K562 (cell line): ENCODE results near the gene PRMT7. TPM values are rescaled to one million over a fixed set of nuclear protein-coding genes. Genes with fewer than 3 reads are reported as not detected.

ENCODE experiments used
- ASH1L ChIP-seq: fragments of 450-650 bp; IDR thresholded peaks from 2 replicates; pipeline ENCODE4 v1.6.1; 2018; ENCODE audit warnings: borderline replicate concordance, mild to moderate bottlenecking, low read depth; ENCODE audit not compliant: partially characterized antibody
- CHD1 ChIP-seq: fragments of 200-600 bp; sonication (generic); IDR thresholded peaks from one replicate; pipeline ENCODE4 v1.6.1; 2012; ENCODE audit warnings: mild to moderate bottlenecking, moderate library complexity, low read length, inconsistent platforms
- MCM5 ChIP-seq: fragments of 450-650 bp; IDR thresholded peaks from 2 replicates; pipeline ENCODE4 v1.6.1; 2016; ENCODE audit warnings: low read depth
- RBM22 ChIP-seq: fragments of 200-400 bp; formaldehyde crosslinking; IDR thresholded peaks from 2 replicates; pipeline ENCODE4 v1.6.1; 2018; ENCODE audit warnings: low read length, low read depth; ENCODE audit not compliant: poor library complexity, severe bottlenecking
- TAF1 ChIP-seq: IDR thresholded peaks from 2 replicates; pipeline ENCODE4 v1.6.1; 2011; ENCODE audit warnings: mild to moderate bottlenecking, low read length, moderate library complexity; ENCODE audit not compliant: insufficient read depth, control insufficient read depth, severe bottlenecking; ENCODE audit errors: extremely low read depth
- TRIM24 ChIP-seq, 2 experiments: fragments of 450-650 bp; IDR thresholded peaks; 2 replicates each; pipeline ENCODE4 v1.6.1; 2016
- ZFPM2 ChIP-seq: fragments of 250-450 bp; sonication (Bioruptor Pico); IDR thresholded peaks from 2 replicates; pipeline ENCODE4 v1.5.1; 2022; ENCODE audit warnings: mild to moderate bottlenecking
- ZKSCAN3 ChIP-seq: fragments of 250-450 bp; sonication (Bioruptor Pico); IDR thresholded peaks from 2 replicates; pipeline ENCODE4 v1.4.0; 2020
- ZNF583 ChIP-seq: fragments of 250-450 bp; sonication (Bioruptor Pico); IDR thresholded peaks from 2 replicates; pipeline ENCODE4 v1.4.0; 2020
- ZNF584 ChIP-seq: fragments of 200-800 bp; sonication (Bioruptor generic); IDR thresholded peaks from 2 replicates; pipeline ENCODE4 v1.6.1; 2016; ENCODE audit warnings: low read depth, mild to moderate bottlenecking, missing genetic modification characterization, missing compliant biosample characterization
- ZNF644 ChIP-seq: fragments of 200-800 bp; sonication (Bioruptor generic); IDR thresholded peaks from 2 replicates; pipeline ENCODE4 v1.6.1; 2016; ENCODE audit warnings: low read depth, missing genetic modification characterization, missing compliant biosample characterization
- ZNF696 ChIP-seq: fragments of 250-450 bp; sonication (Bioruptor Pico); conservative IDR thresholded peaks from 2 replicates; pipeline ENCODE4 v1.4.0; 2020; ENCODE audit warnings: mild to moderate bottlenecking, moderate library complexity
- ZNF766 ChIP-seq: fragments of 200-800 bp; sonication (Bioruptor generic); conservative IDR thresholded peaks from 2 replicates; pipeline ENCODE4 v1.6.1; 2016; ENCODE audit warnings: missing genetic modification characterization, missing compliant biosample characterization
- polyA plus RNA-seq, 8 experiments: library from polyadenylated mRNA; depleted of rRNA in 4 of 8; stranded (reverse) in 5 of 8; unstranded in 3 of 8; fragments of >200 nt; fragmentation: Nextera tagmentation in 2 of 8; fragmentation: Illumina TruSeq in 1 of 8; extraction: Ambion mirVana in 2 of 8; extraction: Trizol in 1 of 8; gene quantifications; 2 replicates each; pipeline versions ENCODE4 v1.2.1 to v1.2.3, GENCODE V29; 2011 to 2014; ENCODE audit warnings: inconsistent platforms in 1 of 8, missing spikeins in 1 of 8
- total RNA-seq, 7 experiments: library from RNA; depleted of rRNA in 6 of 7; stranded (reverse); fragments of >200 nt in 6 of 7; fragmentation: Illumina TruSeq in 2 of 7; extraction: Trizol in 2 of 7; gene quantifications; 2 replicates each; pipeline versions ENCODE4 v1.2.1 to v1.2.3, GENCODE V29; 2011 to 2021; ENCODE audit warnings: low replicate concordance in 1 of 7
- TF ChIP-seq, protein P1 (sequence below): fragments of 450-650 bp; formaldehyde crosslinking; IDR thresholded peaks from 2 replicates; pipeline ENCODE4 v1.4.0; 2020; ENCODE audit warnings: mild to moderate bottlenecking, moderate library complexity
- TF ChIP-seq, protein P2 (sequence below): fragments of 250-450 bp; sonication (Bioruptor Pico); IDR thresholded peaks from 2 replicates; pipeline ENCODE4 v1.8.0; 2022; ENCODE audit warnings: moderate library complexity, mild to moderate bottlenecking, inconsistent platforms
- TF ChIP-seq, protein P3 (sequence below), 2 experiments: fragments of 450-650 bp; conservative IDR thresholded peaks; 2 replicates each; pipeline ENCODE4 v1.6.1; 2017; ENCODE audit warnings: mild to moderate bottlenecking in 2 of 2, moderate library complexity in 2 of 2
- TF ChIP-seq, protein P4 (sequence below): fragments of 200-800 bp; sonication (Bioruptor generic); IDR thresholded peaks from 2 replicates; pipeline ENCODE4 v1.6.1; 2017; ENCODE audit warnings: missing genetic modification characterization, missing compliant biosample characterization
- TF ChIP-seq, protein P5 (sequence below): fragments of 450-650 bp; formaldehyde crosslinking; conservative IDR thresholded peaks from 2 replicates; pipeline ENCODE4 v1.4.0; 2022; ENCODE audit warnings: mild to moderate bottlenecking, missing genetic modification characterization

The PRMT7 gene
- total and polyA plus RNA-seq, 9 of the 15 experiments (the other 6 are each of a cell fraction or from before 2014, with no cell fraction given) = 6.4 to 88.8 (median 73.1) TPM

DNA sequence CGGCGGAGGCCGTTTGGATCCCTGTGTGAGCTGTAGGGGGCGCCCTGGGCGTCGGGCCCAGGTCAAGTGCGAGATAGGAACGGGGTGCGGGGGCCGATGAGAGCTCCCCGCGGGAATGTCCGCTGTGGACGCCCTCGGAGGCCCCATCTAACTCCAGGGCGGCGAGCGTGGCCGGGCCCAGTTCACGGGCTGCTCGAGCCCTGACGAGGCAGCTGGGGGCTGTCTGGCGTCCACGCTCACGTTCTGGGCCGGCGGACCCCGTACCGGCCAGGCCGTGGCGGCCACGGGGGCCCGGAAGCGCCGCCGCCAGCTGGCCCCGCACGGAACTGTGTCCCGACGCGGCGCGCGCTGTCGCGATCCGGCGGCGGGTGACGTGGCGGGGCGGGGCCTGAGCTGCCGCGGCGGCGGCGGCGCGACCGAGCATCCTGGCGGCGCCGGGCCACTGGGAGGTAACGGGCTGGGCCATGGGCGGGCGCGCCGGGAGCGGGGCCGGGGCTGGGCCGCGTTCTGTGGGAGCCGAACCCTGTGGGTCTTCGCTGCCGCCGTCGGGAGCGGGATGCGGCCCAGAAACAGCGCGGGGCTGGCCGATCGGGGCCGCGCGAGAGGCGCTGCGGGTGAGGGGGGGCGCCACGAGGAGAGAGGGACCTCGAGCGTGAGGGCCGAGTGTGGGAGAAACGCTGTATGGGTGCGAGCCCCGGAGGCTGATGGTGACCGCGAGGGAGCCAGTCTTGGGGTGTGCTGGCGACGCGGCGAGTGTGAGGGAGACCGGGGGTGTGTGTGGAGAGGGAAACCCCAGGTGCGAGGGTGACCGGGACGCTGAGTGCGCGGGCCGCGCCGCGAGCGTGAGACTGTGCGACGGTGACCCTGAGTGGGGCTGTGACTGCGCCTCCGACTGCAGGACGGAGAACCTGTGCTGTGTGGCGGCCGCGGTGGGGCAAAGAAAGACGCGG lies 46.4 kb upstream of the PRMT7 start, which contains the start of gene SLC7A6 (continued):
- TF ChIP-seq, protein P1, sequence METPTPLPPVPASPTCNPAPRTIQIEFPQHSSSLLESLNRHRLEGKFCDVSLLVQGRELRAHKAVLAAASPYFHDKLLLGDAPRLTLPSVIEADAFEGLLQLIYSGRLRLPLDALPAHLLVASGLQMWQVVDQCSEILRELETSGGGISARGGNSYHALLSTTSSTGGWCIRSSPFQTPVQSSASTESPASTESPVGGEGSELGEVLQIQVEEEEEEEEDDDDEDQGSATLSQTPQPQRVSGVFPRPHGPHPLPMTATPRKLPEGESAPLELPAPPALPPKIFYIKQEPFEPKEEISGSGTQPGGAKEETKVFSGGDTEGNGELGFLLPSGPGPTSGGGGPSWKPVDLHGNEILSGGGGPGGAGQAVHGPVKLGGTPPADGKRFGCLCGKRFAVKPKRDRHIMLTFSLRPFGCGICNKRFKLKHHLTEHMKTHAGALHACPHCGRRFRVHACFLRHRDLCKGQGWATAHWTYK (CRISPR knock-in tag) = no peak
- TF ChIP-seq, protein P2, sequence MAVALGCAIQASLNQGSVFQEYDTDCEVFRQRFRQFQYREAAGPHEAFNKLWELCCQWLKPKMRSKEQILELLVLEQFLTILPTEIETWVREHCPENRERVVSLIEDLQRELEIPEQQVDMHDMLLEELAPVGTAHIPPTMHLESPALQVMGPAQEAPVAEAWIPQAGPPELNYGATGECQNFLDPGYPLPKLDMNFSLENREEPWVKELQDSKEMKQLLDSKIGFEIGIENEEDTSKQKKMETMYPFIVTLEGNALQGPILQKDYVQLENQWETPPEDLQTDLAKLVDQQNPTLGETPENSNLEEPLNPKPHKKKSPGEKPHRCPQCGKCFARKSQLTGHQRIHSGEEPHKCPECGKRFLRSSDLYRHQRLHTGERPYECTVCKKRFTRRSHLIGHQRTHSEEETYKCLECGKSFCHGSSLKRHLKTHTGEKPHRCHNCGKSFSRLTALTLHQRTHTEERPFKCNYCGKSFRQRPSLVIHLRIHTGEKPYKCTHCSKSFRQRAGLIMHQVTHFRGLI (CRISPR knock-in tag) = no peak
- TF ChIP-seq TAF1 = peak; percentile 49
- no peak for TF ChIP-seq ZFPM2
- TF ChIP-seq, protein P3, sequence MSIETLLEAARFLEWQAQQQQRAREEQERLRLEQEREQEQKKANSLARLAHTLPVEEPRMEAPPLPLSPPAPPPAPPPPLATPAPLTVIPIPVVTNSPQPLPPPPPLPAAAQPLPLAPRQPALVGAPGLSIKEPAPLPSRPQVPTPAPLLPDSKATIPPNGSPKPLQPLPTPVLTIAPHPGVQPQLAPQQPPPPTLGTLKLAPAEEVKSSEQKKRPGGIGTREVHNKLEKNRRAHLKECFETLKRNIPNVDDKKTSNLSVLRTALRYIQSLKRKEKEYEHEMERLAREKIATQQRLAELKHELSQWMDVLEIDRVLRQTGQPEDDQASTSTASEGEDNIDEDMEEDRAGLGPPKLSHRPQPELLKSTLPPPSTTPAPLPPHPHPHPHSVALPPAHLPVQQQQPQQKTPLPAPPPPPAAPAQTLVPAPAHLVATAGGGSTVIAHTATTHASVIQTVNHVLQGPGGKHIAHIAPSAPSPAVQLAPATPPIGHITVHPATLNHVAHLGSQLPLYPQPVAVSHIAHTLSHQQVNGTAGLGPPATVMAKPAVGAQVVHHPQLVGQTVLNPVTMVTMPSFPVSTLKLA (conservative IDR thresholded peaks at IDR 0.05) = peak; percentile 35 to 85; a peak in 2 of 4 replicates
- TF ChIP-seq ZNF766 (CRISPR knock-in tag) = no peak
- TF ChIP-seq, protein P4, sequence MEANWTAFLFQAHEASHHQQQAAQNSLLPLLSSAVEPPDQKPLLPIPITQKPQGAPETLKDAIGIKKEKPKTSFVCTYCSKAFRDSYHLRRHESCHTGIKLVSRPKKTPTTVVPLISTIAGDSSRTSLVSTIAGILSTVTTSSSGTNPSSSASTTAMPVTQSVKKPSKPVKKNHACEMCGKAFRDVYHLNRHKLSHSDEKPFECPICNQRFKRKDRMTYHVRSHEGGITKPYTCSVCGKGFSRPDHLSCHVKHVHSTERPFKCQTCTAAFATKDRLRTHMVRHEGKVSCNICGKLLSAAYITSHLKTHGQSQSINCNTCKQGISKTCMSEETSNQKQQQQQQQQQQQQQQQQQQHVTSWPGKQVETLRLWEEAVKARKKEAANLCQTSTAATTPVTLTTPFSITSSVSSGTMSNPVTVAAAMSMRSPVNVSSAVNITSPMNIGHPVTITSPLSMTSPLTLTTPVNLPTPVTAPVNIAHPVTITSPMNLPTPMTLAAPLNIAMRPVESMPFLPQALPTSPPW = peak; percentile 75
- no peak; the same call in 1 of the 2 replicates for TF ChIP-seq ZNF644
- TF ChIP-seq, protein P5, sequence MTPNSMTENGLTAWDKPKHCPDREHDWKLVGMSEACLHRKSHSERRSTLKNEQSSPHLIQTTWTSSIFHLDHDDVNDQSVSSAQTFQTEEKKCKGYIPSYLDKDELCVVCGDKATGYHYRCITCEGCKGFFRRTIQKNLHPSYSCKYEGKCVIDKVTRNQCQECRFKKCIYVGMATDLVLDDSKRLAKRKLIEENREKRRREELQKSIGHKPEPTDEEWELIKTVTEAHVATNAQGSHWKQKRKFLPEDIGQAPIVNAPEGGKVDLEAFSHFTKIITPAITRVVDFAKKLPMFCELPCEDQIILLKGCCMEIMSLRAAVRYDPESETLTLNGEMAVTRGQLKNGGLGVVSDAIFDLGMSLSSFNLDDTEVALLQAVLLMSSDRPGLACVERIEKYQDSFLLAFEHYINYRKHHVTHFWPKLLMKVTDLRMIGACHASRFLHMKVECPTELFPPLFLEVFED (CRISPR knock-in tag) = no peak
- no peak for TF ChIP-seq ZKSCAN3
- TF ChIP-seq ZNF584 (CRISPR knock-in tag) = no peak
- TF ChIP-seq CHD1 = no peak
- TF ChIP-seq ASH1L = no peak
- TF ChIP-seq MCM5 = no peak
- no peak for TF ChIP-seq ZNF583
- peak in 1 of 2 experiments; percentile 57; a peak in 1 of 4 replicates for TF ChIP-seq TRIM24 (IDR thresholded peaks at IDR 0.05)
- TF ChIP-seq ZNF696 (CRISPR knock-in tag) = no peak
- no peak for TF ChIP-seq RBM22
